ENCODE measurements around the gene LRP3.

The LRP3 gene

DNA sequence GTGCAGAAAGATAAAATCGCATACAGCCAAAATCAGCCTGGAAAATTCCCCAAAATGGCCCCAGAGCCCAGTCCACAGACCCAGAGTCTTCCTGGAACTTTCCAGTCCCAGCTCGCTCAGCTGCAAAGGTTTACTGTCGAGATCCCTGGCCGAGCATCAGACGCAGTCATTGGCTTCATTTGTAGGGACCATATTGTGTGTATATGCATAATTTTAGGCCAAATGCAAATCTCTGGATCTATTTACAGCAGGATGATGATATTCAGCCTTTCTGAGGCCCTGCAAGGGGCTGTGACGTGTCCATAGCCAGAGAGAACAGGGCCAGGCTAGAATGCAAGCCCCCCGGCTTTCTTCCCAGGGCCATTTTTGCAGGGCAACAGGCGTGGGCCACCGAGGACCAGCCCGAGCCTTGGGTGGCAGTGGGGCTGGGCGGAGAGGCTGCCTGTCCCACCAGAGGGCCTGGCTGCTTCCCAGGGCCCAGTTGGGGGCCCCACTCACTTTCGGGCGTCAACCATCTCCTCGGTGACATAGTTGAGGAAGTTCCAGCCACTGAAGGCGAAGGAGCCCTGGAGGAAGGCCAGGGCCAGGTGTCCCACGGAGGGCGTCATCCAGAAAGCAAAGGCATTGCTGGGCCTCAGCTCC is 17.8 kb downstream of the LRP3 start:
- no peak overlapping the region for H3K4me3 ChIP-seq (ENCODE audit: low read depth, low read length)
- no peak for DNase-seq (ENCODE audit: low read depth)
- TF ChIP-seq MYC (IDR thresholded peaks at IDR 0.05; ENCODE audit: low read depth, low read length) (no peak), POLR2A (IDR thresholded peaks at IDR 0.05; ENCODE audit: extremely low read depth, insufficient read length) (no peak), MAX (IDR thresholded peaks at IDR 0.05; ENCODE audit: low read depth, low read length) (no peak), CTCF (IDR thresholded peaks at IDR 0.05; ENCODE audit: low read depth, low read length) (no peak)

- no peak overlapping the region for H3K4me3 ChIP-seq (ENCODE audit: low read depth, low read length)
- TF ChIP-seq POLR2A (IDR thresholded peaks at IDR 0.05; ENCODE audit: extremely low read depth, insufficient read length) (no peak), MYC (IDR thresholded peaks at IDR 0.05; ENCODE audit: low read depth, low read length) (no peak), CTCF (IDR thresholded peaks at IDR 0.05; ENCODE audit: low read depth, low read length) (no peak), MAX (IDR thresholded peaks at IDR 0.05; ENCODE audit: low read depth, low read length) (no peak)
- DNase-seq (ENCODE audit: low read depth): no peak
Measured at GRCh38 chr19:33212436-33213172, 18.5 kb downstream of the LRP3 start.

DNA sequence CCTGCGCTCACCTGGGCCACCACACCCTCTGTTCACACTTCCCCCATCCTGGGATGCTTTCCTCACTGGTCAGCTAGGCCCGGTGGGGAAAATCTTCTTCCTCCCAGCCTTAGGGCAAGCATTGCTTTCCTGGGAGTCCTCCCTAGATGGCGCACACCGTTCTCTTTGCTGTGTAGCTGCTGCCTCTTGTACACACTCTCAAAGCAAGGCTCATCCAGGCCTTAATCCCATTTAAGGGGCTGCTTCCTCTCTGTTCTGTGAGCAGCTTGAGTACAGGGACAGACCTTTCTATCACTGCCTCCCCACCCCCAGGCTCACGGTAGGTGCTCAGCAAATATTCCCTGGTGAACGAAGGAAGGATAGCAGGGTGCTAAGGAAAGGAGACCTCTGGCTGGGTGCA is 20.5 kb downstream of the LRP3 start:
- DNase-seq (ENCODE audit: low read depth): peak; percentile 64
- peak; percentile 44 for TF ChIP-seq CTCF (IDR thresholded peaks at IDR 0.05; ENCODE audit: low read depth, low read length)
- no peak for TF ChIP-seq MYC (IDR thresholded peaks at IDR 0.05; ENCODE audit: low read depth, low read length)
- TF ChIP-seq POLR2A (IDR thresholded peaks at IDR 0.05; ENCODE audit: extremely low read depth, insufficient read length): no peak
- no peak overlapping the region for H3K4me3 ChIP-seq (ENCODE audit: low read depth, low read length)

DNA sequence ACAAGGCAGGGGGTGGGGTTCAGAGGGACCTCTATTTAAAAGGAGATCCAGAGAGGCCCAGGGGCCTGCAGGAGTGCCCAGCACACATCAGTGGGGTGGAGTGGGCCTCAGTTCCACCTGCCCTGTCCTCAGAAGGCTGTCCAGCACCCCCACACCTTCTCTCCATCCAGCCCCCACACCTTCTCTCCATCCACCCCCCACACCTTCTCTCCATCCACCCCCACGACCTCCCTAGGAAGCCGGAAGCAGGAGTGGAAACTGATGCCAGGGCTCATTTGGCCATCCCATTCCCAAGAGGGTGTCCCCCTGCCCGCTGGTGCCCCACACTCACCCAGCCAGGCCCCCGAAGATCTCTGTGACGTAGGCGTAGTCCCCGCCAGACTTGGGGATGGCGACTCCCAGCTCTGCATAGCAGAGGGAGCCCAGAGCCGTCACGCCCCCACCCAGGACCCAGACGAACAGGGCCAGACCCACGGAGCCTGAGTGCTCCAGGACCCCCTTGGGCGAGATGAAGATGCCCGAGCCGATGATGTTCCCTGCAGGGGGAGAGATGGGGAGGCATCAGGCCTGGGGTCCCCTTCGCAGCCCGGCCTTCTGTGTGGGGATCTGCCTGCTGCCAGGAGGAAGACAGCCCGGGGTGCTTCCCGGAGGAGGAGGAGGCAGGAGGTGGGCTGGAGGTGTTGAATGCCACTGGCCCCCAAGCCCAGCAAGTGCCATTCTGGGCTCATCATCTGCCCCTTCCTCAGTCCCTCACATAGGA is 21.5 kb downstream of the LRP3 start:
- TF ChIP-seq MYC (IDR thresholded peaks at IDR 0.05; ENCODE audit: low read depth, low read length): no peak
- TF ChIP-seq CTCF (IDR thresholded peaks at IDR 0.05; ENCODE audit: low read depth, low read length): no peak
- TF ChIP-seq POLR2A (IDR thresholded peaks at IDR 0.05; ENCODE audit: extremely low read depth, insufficient read length): no peak
- no peak for TF ChIP-seq MAX (IDR thresholded peaks at IDR 0.05; ENCODE audit: low read depth, low read length)
- H3K4me3 ChIP-seq (ENCODE audit: low read depth, low read length): no peak overlapping the region
- no peak for DNase-seq (ENCODE audit: low read depth)

DNA sequence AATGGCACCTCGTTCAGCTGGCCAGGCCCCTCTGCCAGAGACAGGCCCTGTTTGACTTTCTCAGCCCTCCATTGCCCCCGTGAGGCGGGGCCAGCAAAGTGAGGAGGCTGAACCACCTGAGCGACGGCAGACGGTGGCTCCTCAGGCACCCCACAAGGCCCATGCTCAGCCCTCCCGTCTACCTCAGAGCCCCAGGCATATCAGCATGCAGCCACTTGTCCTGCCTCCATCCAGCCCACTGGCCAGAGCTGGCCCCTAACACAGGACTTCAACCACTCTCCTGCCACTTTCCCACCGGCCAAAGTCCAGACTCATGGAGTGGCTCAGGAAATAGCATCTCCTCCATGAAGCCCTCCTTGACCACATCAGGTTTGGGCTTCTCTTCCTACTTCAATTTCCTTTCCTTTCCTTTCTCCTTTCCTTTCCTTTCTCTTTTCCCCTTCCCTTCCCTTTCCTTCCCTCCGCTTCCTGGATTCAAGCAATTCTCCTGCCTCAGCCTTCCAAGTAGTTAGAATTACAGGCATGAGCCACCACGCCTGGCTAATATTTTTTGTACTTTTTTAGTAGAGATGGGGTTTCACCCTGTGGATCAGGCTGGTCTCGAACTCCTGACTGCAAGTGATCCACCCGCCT is 22.2 kb downstream of the LRP3 start:
- TF ChIP-seq CTCF (IDR thresholded peaks at IDR 0.05; ENCODE audit: low read depth, low read length) (no peak), MAX (IDR thresholded peaks at IDR 0.05; ENCODE audit: low read depth, low read length) (no peak), POLR2A (IDR thresholded peaks at IDR 0.05; ENCODE audit: extremely low read depth, insufficient read length) (no peak), MYC (IDR thresholded peaks at IDR 0.05; ENCODE audit: low read depth, low read length) (no peak)
- DNase-seq (ENCODE audit: low read depth): no peak
- no peak overlapping the region for H3K4me3 ChIP-seq (ENCODE audit: low read depth, low read length)
